Measurements from ENCODE around the gene GOLIM4. TPM values are rescaled to one million over a fixed set of nuclear protein-coding genes. Genes with fewer than 3 reads are reported as not detected.
A peak's percentile ranks its signal among the peaks of the same experiment; 100 is the strongest.

GOLIM4 gene
- total and polyA plus RNA-seq, 2 of the 13 experiments (the other 11 are each of a cell fraction or from before 2014, with no cell fraction given): 10.9 to 47.7 TPM

- peak; percentile 80; the same call in 1 of the 2 replicates for TF ChIP-seq HIC2 (CRISPR knock-in tag; IDR thresholded peaks at IDR 0.05; ENCODE audit: low read depth)
- TF ChIP-seq ATF1 (CRISPR knock-in tag; IDR thresholded peaks at IDR 0.05): peak; percentile 67
- TF ChIP-seq IRF1 (CRISPR knock-in tag; IDR thresholded peaks at IDR 0.05; ENCODE audit: low read depth): no peak
- TF ChIP-seq EEA1 (CRISPR knock-in tag; IDR thresholded peaks at IDR 0.05; ENCODE audit: borderline replicate concordance): no peak
- TF ChIP-seq AHR (CRISPR knock-in tag; IDR thresholded peaks at IDR 0.05): no peak
- TF ChIP-seq ZNF674 (CRISPR knock-in tag; IDR thresholded peaks at IDR 0.05; ENCODE audit: low read depth): 0 out of 2 replicates have a peak, but pooled peaks have one; percentile 13
- TF ChIP-seq ZNF552 (CRISPR knock-in tag; IDR thresholded peaks at IDR 0.05; ENCODE audit: borderline replicate concordance): no peak
- TF ChIP-seq ZNF800 (CRISPR knock-in tag; IDR thresholded peaks at IDR 0.05): no peak
- TF ChIP-seq GLMP (CRISPR knock-in tag; IDR thresholded peaks at IDR 0.05; ENCODE audit: borderline replicate concordance): no peak
- TF ChIP-seq FOXO1 (CRISPR knock-in tag; IDR thresholded peaks at IDR 0.05): no peak
- TF ChIP-seq THAP11 (CRISPR knock-in tag; IDR thresholded peaks at IDR 0.05): peak; percentile 71; the same call in 1 of the 2 replicates
- TF ChIP-seq ARNT (IDR thresholded peaks at IDR 0.05): no peak
- peak; percentile 45; the same call in 1 of the 2 replicates for TF ChIP-seq ZNF232 (CRISPR knock-in tag; IDR thresholded peaks at IDR 0.05; ENCODE audit: borderline replicate concordance)
- 0 out of 2 replicates have a peak, but pooled peaks have one; percentile 34 for TF ChIP-seq ZNF160 (CRISPR knock-in tag; IDR thresholded peaks at IDR 0.05)
- peak; percentile 98 for TF ChIP-seq MXD1 (CRISPR knock-in tag; IDR thresholded peaks at IDR 0.05)
- TF ChIP-seq ZBTB21 (CRISPR knock-in tag; IDR thresholded peaks at IDR 0.05): 0 out of 2 replicates have a peak, but pooled peaks have one; percentile 34
- TF ChIP-seq ZNF496 (CRISPR knock-in tag; IDR thresholded peaks at IDR 0.05; ENCODE audit: insufficient replicate concordance): no peak
- TF ChIP-seq MAX (IDR thresholded peaks at IDR 0.05): peak; percentile 100
- TF ChIP-seq PHF8 (CRISPR knock-in tag; IDR thresholded peaks at IDR 0.05): peak; percentile 41
- no peak for TF ChIP-seq HNRNPH1 (optimal IDR thresholded peaks at IDR 0.05; ENCODE audit: low read depth, low read length)
- TF ChIP-seq NCOA5 (CRISPR knock-in tag; IDR thresholded peaks at IDR 0.05): no peak
- TF ChIP-seq IKZF5 (CRISPR knock-in tag; IDR thresholded peaks at IDR 0.05): no peak; the same call in 1 of the 2 replicates
- TF ChIP-seq ZNF713 (CRISPR knock-in tag; IDR thresholded peaks at IDR 0.05): no peak
Observed at GRCh38 chr3:168095611-168096209, at the start of gene GOLIM4 (continued).

All from HepG2 (cell line).